Right lobe of liver (tissue), 6 donors: Measurements from ENCODE around the gene PRKAG2. TPM values are rescaled to one million over a fixed set of nuclear protein-coding genes. Genes with fewer than 3 reads are reported as not detected.
"Not testable (repeated sequence)": the region's sequence is repeated elsewhere in the genome, so short reads cannot be mapped to it uniquely, and the experiment has no call there.

Experiments
- ATAC-seq, 4 donors: fragments of 200-7000 bp; cut with Tn5 transposase; one replicate each; pipeline ENCODE4 v1.9.1; 2020; ENCODE audit warnings: mild to moderate bottlenecking in 4 of 4, moderate library complexity in 4 of 4
- DNase-seq, 3 donors: peaks; one replicate each; pipeline ENCODE4 v3.0.0-alpha.2; 2020
- H3K27ac ChIP-seq, 3 donors: fragments of 200-600 bp; one replicate each; pipeline ENCODE4 v1.8.0; 2022
- H3K27me3 ChIP-seq, 2 donors: fragments of 200-600 bp; one replicate each; pipeline ENCODE4 v1.8.0; 2022
- H3K36me3 ChIP-seq, 4 donors: fragments of 200-600 bp; sonication (generic) in 1 of 4; one replicate each; pipeline versions ENCODE4 v1.5.1 to v1.8.0; 2017 to 2022; ENCODE audit warnings: control low read depth in 1 of 4
- H3K4me1 ChIP-seq, 4 donors: fragments of 200-600 bp; sonication (generic) in 1 of 4; one replicate each; pipeline versions ENCODE4 v1.5.1 to v1.8.0; 2017 to 2022; ENCODE audit warnings: control low read depth in 1 of 4
- H3K4me3 ChIP-seq, 3 donors: fragments of 200-600 bp; one replicate each; pipeline ENCODE4 v1.8.0; 2022
- H3K9me3 ChIP-seq, 4 donors: fragments of 200-600 bp; sonication (generic) in 1 of 4; one replicate each; pipeline versions ENCODE4 v1.5.1 to v1.8.0; 2017 to 2022; ENCODE audit warnings: control low read depth in 1 of 4
- CTCF ChIP-seq, 4 donors: fragments of 200-600 bp in 3 of 4; fragments of 450-650 bp in 1 of 4; IDR thresholded peaks; one replicate each; pipeline versions ENCODE4 v1.5.1 to v1.8.0; 2016 to 2022; ENCODE audit warnings: antibody characterized with exemption in 4 of 4, mild to moderate bottlenecking in 2 of 4
- POLR2A ChIP-seq: fragments of 450-650 bp; IDR thresholded peaks from one replicate; pipeline ENCODE4 v1.6.1; 2017; ENCODE audit warnings: antibody characterized with exemption, mild to moderate bottlenecking
- WGBS: methylation state at CpG from one replicate; pipeline ENCODE4 v1.1.6; 2018; ENCODE audit warnings: low coverage, low lambda C conversion rate; ENCODE audit not compliant: insufficient coverage; ENCODE audit errors: missing lambda C conversion rate; 5-methylcytosine and 5-hydroxymethylcytosine counted together
- intact Hi-C, 2 donors: fragments of 100-400 bp; cut with DNase I; formaldehyde crosslinking; loops; one replicate each; pipeline versions ENCODE4 v1.11.2 to v1.14.1; 2022
- total RNA-seq, 6 experiments: library from RNA; depleted of rRNA in 2 of 6; stranded (reverse); fragments of >200 nt in 2 of 6; fragmentation: NEBNext Ultra II Directional in 3 of 6; extraction: Animal tissue kit (Norgen Biotek cat#: 25700) in 3 of 6; gene quantifications; one replicate each; pipeline versions ENCODE4 v1.1.0 to v1.2.4, GENCODE V29; 2016 to 2023
- donor health status: DM: no; HTN: yes; CAD: no.
- donor health status: DM: no; HTN: no; CAD: no.
- donor health status: DM: no; HTN: no; CAD: no.
- donor health status: DM: no; HTN: yes; CAD: no.
- donor health status: DM: no; HTN: yes; CAD: no.

PRKAG2 gene
- total RNA-seq, 6 experiments from 2014 or later: 20.6 to 63.6 (median 29.5) TPM

- Histone ChIP-seq H3K4me3 (peak overlapping the region; percentile 48 to 78 (median 54)), H3K27me3 (no peaks in the 10 kb centered on the region), H3K27ac (peak overlapping the region; percentile 80 to 99 (median 97)), H3K36me3 (no peaks in the 10 kb centered on the region), H3K4me1 (peaks cover 0 to 20% (median 8%) of the 10 kb centered on the region in 4 donors), H3K9me3 (no peaks in the 10 kb centered on the region)
- TF ChIP-seq CTCF (IDR thresholded peaks at IDR 0.05): no peak
- TF ChIP-seq POLR2A: no peak
- ATAC-seq (peak; percentile 13 to 49 (median 42)), DNase-seq (peak; percentile 79 to 89 (median 87))
- 28% methylated on average over 17 of the region's 55 CpGs for WGBS
- intact Hi-C loops: no loop called here
These were observed 356.3 kb downstream of the PRKAG2 start for GRCh38 chr7:151520419-151521261.

- no peak for TF ChIP-seq CTCF (IDR thresholded peaks at IDR 0.05)
- H3K27me3 ChIP-seq: no peaks in the 10 kb centered on the region
- DNase-seq (peak; percentile 98 to 99 (median 99)), ATAC-seq (peak; percentile 84 to 94 (median 88))
- no peaks in the 10 kb centered on the region for H3K36me3 ChIP-seq
- H3K4me1 ChIP-seq: peaks cover 0 to 20% (median 8%) of the 10 kb centered on the region in 4 donors
- peak within 1 kb of the TSS; percentile 57 to 78 (median 73) for H3K4me3 ChIP-seq
- H3K27ac ChIP-seq: peak within 1 kb of the TSS; percentile 97 to 99 (median 99)
- WGBS: 1% methylated on average over 36 of the region's 66 CpGs
- no peaks in the 10 kb centered on the region for H3K9me3 ChIP-seq
- intact Hi-C loops: no loop called here
These were observed 357.0 kb downstream of the PRKAG2 start, which contains the start of gene RHEB for GRCh38 chr7:151519765-151520418. RHEB (minus strand) TSS chr7:151519895; CDS start chr7:151519511, 384 bp downstream.

GRCh38 chr7:151518947-151519764 lies 357.8 kb downstream of the PRKAG2 start:
- H3K36me3 ChIP-seq, H3K9me3 ChIP-seq, intact Hi-C loops, H3K27me3 ChIP-seq: not testable (repeated sequence)
- peaks cover 0 to 20% (median 8%) of the 10 kb centered on the region in 4 donors for H3K4me1 ChIP-seq
- TF ChIP-seq POLR2A (peak; percentile 87), CTCF (IDR thresholded peaks at IDR 0.05) (peak in 1 of 4 donors; percentile 34)
- peak overlapping the region; percentile 97 to 99 (median 99) for H3K27ac ChIP-seq
- DNase-seq (peak; percentile 69 to 77 (median 71)), ATAC-seq (peak; percentile 70 to 80 (median 78))
- peak overlapping the region; percentile 57 to 78 (median 73) for H3K4me3 ChIP-seq
- 1% methylated on average over 10 of the region's 118 CpGs for WGBS
